H1 (cell line): ENCODE measurements around the gene PAQR7. TPM values are rescaled to one million over a fixed set of nuclear protein-coding genes. Genes with fewer than 3 reads are reported as not detected.

Experiments used
- CHD7 ChIP-seq: fragments of 300-600 bp; sonication (generic); IDR thresholded peaks from 2 replicates; pipeline ENCODE4 v1.7.1; 2012; ENCODE audit warnings: low read length, moderate library complexity, mild to moderate bottlenecking, inconsistent platforms; ENCODE audit not compliant: insufficient replicate concordance
- EGR1 ChIP-seq: IDR thresholded peaks from 2 replicates; pipeline ENCODE4 v1.6.1; 2011; ENCODE audit warnings: low read depth, low read length, borderline replicate concordance
- EP300 ChIP-seq, 2 experiments: IDR thresholded peaks; 1 replicate in 1 of 2; 2 replicates in 1 of 2; pipeline ENCODE4 v1.6.1; 2011 to 2012; ENCODE audit warnings: low read depth in 2 of 2, low read length in 2 of 2, mild to moderate bottlenecking in 2 of 2, borderline replicate concordance in 1 of 2, inconsistent platforms in 1 of 2, moderate library complexity in 1 of 2
- POU5F1 ChIP-seq: IDR thresholded peaks from 2 replicates; pipeline ENCODE4 v1.6.1; 2011; ENCODE audit warnings: low read depth, mild to moderate bottlenecking, low read length, moderate library complexity
- SRF ChIP-seq: IDR thresholded peaks from 2 replicates; pipeline ENCODE4 v1.6.1; 2011; ENCODE audit warnings: mild to moderate bottlenecking, low read depth, low read length, moderate library complexity
- TAF1 ChIP-seq: IDR thresholded peaks from 2 replicates; pipeline ENCODE4 v1.6.1; 2011; ENCODE audit warnings: mild to moderate bottlenecking, low read depth, low read length
- USF2 ChIP-seq: IDR thresholded peaks from 2 replicates; pipeline ENCODE4 v1.6.1; 2011; ENCODE audit warnings: low read length, improper control_type of control experiment
- ZNF274 ChIP-seq: IDR thresholded peaks from 2 replicates; pipeline ENCODE4 v1.7.0; 2012; ENCODE audit warnings: low read length, borderline replicate concordance; ENCODE audit errors: extremely low read depth
- polyA plus RNA-seq, 7 experiments: library from polyadenylated mRNA; depleted of rRNA in 3 of 7; stranded (reverse) in 5 of 7; unstranded in 2 of 7; fragments of >200 nt in 5 of 7; fragments of 200-250 nt in 2 of 7; gene quantifications; 1 replicate in 5 of 7; 2 replicates in 1 of 7; 4 replicates in 1 of 7; pipeline versions ENCODE4 v1.2.1 to v1.2.3, GENCODE V29; 2011 to 2013; ENCODE audit warnings: missing spikeins in 2 of 7, mixed read lengths in 2 of 7
- total RNA-seq: library from RNA; stranded (reverse); fragmentation: NEBNext Ultra II Directional; extraction: Animal tissue kit (Norgen Biotek cat#: 25700); gene quantifications from 2 replicates; pipeline ENCODE4 v1.2.1, GENCODE V29; 2021

Gene PAQR7
- total and polyA plus RNA-seq, 2 of the 8 experiments (the other 6 are each of a cell fraction or from before 2014, with no cell fraction given), result 7.3 to 7.4 TPM

DNA sequence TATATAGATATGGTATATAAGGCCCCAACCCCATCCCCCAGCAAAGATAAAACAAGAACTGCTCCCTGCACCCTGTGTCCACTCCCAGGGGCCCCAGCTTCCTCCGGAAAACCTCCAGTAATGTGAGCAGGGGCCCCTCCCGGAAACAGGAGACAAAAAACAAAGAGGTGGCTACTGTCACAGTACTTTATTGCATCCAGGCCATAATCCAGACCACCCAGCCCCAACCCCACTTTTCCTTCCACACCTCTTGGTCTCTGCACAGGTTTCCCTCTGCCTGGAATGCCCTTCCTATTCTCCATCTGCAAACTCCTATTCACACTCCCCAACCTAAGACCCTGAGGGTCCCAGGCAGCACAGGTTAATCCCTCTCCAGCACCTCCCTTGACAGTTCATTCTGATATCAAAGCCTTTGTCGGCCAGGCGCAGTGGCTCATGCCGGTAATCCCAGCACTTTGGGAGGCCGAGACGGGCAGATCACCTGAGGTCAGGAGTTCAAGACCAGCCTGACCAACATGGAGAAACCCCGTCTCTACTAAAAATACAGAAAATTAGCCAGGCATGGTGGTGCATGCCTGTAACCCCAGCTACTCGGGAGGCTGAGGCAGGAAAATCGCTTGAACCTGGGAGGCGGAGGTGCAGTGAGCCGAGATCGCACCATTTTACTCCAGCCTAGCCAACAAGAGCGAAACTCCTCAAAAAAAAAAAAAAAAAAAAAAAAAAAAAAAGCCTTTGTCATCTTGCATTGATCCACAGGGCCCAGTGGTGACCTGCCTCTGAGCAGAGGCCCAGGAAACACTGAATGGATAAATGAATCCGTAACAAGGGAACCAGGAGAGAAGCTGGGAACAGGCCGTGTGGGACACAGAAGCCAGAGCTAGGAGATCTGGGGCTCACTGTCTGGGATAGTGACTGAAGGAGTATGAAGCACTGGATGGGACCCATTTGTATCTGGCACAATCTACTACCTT is 13.9 kb downstream of the PAQR7 start (continued):
- TF ChIP-seq CHD7 (no peak), EGR1 (no peak), TAF1 (no peak), POU5F1 (no peak), ZNF274 (no peak), USF2 (no peak), EP300 (IDR thresholded peaks at IDR 0.05; ENCODE audit: borderline replicate concordance in 1 of 2, low read depth in 2 of 2, low read length in 2 of 2) (no peak), SRF (no peak)
